ENCODE measurements around the gene UBA3. TPM values are rescaled to one million over a fixed set of nuclear protein-coding genes. Genes with fewer than 3 reads are reported as not detected.

Gene UBA3
- total RNA-seq, 1 experiment from 2014 or later, result 64.2 TPM

GRCh38 chr3:69084326-69085167 lies 4.4 kb upstream of the UBA3 start, which contains the start of gene ARL6IP5:
TSS of gene ARL6IP5 (plus strand) at chr3:69084937. CDS start at chr3:69085048, 111 bp downstream.
- H3K4me1 Mint-ChIP-seq (ENCODE audit: low read depth, unreplicated experiment), result peaks cover 38% of the 10 kb centered on the region

GRCh38 chr3:69082805-69083204 lies 2.6 kb upstream of the UBA3 start:
- CTCF ChIA-PET, result no interaction called here
- Mint-ChIP-seq H3K27ac (ENCODE audit: unreplicated experiment) (peak overlapping the region; percentile 34), H3K4me3 (ENCODE audit: low read depth, unreplicated experiment) (no peak overlapping the region), H3K4me1 (ENCODE audit: low read depth, unreplicated experiment) (peaks cover 30% of the 10 kb centered on the region), H3K9me3 (ENCODE audit: low read depth, unreplicated experiment) (no peaks in the 10 kb centered on the region), H3K27me3 (ENCODE audit: unreplicated experiment) (no peaks in the 10 kb centered on the region), H3K36me3 (ENCODE audit: insufficient read depth, unreplicated experiment) (peaks cover 49% of the 10 kb centered on the region)
- TF ChIP-seq CTCF (IDR thresholded peaks at IDR 0.05; ENCODE audit: unreplicated experiment), result no peak
- peak; percentile 20 for DNase-seq
- intact Hi-C loops (cut with micrococcal nuclease; ENCODE audit: unreplicated experiment), result no loop called here
- no TSS peak for BruUV-seq (replicated peaks)

More at GRCh38 chr3:69084326-69085167, 4.4 kb upstream of the UBA3 start, which contains the start of gene ARL6IP5:
- H3K27me3 Mint-ChIP-seq (ENCODE audit: unreplicated experiment), result no peaks in the 10 kb centered on the region
- no peak for TF ChIP-seq CTCF (IDR thresholded peaks at IDR 0.05; ENCODE audit: unreplicated experiment)
- peak within 1 kb of the TSS; percentile 93 for H3K27ac Mint-ChIP-seq (ENCODE audit: unreplicated experiment)
- DNase-seq, result peak; percentile 88
- peak within 1 kb of the TSS; percentile 82 for H3K4me3 Mint-ChIP-seq (ENCODE audit: low read depth, unreplicated experiment)
- intact Hi-C loops (cut with micrococcal nuclease; ENCODE audit: unreplicated experiment), result no loop called here
- BruUV-seq (replicated peaks), result no TSS peak
- no peaks in the 10 kb centered on the region for H3K9me3 Mint-ChIP-seq (ENCODE audit: low read depth, unreplicated experiment)
- H3K36me3 Mint-ChIP-seq (ENCODE audit: insufficient read depth, unreplicated experiment), result peaks cover 41% of the 10 kb centered on the region
- CTCF ChIA-PET, result interaction anchor here (0.7 to 1.1 kb wide), 2 partner anchors 36 to 116 kb away, joined by 3 to 4 read pairs; no protein-coding TSS in a partner anchor

- CTCF ChIA-PET, result no interaction called here
- intact Hi-C loops (cut with micrococcal nuclease; ENCODE audit: unreplicated experiment), result no loop called here
- H3K27me3 Mint-ChIP-seq (ENCODE audit: unreplicated experiment), result no peaks in the 10 kb centered on the region
- H3K4me3 Mint-ChIP-seq (ENCODE audit: low read depth, unreplicated experiment), result no peak overlapping the region
- H3K4me1 Mint-ChIP-seq (ENCODE audit: low read depth, unreplicated experiment), result peaks cover 30% of the 10 kb centered on the region
- no TSS peak for BruUV-seq (replicated peaks)
- H3K36me3 Mint-ChIP-seq (ENCODE audit: insufficient read depth, unreplicated experiment), result peaks cover 49% of the 10 kb centered on the region
- DNase-seq, result no peak
- H3K9me3 Mint-ChIP-seq (ENCODE audit: low read depth, unreplicated experiment), result no peaks in the 10 kb centered on the region
- TF ChIP-seq CTCF (IDR thresholded peaks at IDR 0.05; ENCODE audit: unreplicated experiment), result no peak
- H3K27ac Mint-ChIP-seq (ENCODE audit: unreplicated experiment), result peak overlapping the region; percentile 34
These were observed 2.2 kb upstream of the UBA3 start for GRCh38 chr3:69082361-69082760.

- CTCF ChIA-PET, result interaction anchor here (0.6 kb wide), 1 partner anchor 8 kb away, joined by 3 read pairs; no protein-coding TSS in a partner anchor
- H3K27ac Mint-ChIP-seq (ENCODE audit: unreplicated experiment), result no peak overlapping the region
- H3K4me3 Mint-ChIP-seq (ENCODE audit: low read depth, unreplicated experiment), result no peak overlapping the region
- H3K4me1 Mint-ChIP-seq (ENCODE audit: low read depth, unreplicated experiment), result peaks cover 30% of the 10 kb centered on the region
- H3K9me3 Mint-ChIP-seq (ENCODE audit: low read depth, unreplicated experiment), result no peaks in the 10 kb centered on the region
- intact Hi-C loops (cut with micrococcal nuclease; ENCODE audit: unreplicated experiment), result loop anchor here (2.0 kb wide), 1 partner anchor 29 kb away; the partner anchor contains the start of gene TMF1
- H3K27me3 Mint-ChIP-seq (ENCODE audit: unreplicated experiment), result no peaks in the 10 kb centered on the region
- peak; percentile 38 for DNase-seq
- no peak for TF ChIP-seq CTCF (IDR thresholded peaks at IDR 0.05; ENCODE audit: unreplicated experiment)
- BruUV-seq (replicated peaks), result no TSS peak
- peaks cover 50% of the 10 kb centered on the region for H3K36me3 Mint-ChIP-seq (ENCODE audit: insufficient read depth, unreplicated experiment)
These were observed 1.6 kb upstream of the UBA3 start for GRCh38 chr3:69081583-69082262.

Measured in Calu3 (cell line).